ENCODE data around the gene TENT4A.

TENT4A gene

DNA sequence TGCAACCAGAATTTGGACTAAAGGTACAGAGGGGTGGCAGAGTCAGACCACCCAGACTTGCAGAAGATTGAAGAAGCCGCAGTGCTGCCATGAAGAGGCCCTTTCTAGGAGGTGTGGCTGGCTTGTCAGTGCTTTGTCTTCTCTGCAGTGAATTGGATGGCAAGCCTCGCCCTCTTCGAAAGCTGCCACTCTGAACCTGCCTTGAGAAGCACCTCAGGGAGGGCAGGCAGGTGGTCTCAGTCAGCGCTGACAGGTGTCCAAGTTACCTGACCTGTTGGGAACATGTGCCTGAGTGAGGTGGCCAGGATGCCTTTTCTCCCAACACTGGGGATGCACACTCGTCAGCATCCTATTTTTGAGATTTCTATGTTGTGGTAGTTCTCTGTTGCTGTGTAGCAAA, 6.2 kb downstream of the TENT4A start:
- H3K4me3 ChIP-seq (ENCODE audit: control insufficient read depth, low read depth, low read length), result no peak overlapping the region
- TF ChIP-seq, protein P1, sequence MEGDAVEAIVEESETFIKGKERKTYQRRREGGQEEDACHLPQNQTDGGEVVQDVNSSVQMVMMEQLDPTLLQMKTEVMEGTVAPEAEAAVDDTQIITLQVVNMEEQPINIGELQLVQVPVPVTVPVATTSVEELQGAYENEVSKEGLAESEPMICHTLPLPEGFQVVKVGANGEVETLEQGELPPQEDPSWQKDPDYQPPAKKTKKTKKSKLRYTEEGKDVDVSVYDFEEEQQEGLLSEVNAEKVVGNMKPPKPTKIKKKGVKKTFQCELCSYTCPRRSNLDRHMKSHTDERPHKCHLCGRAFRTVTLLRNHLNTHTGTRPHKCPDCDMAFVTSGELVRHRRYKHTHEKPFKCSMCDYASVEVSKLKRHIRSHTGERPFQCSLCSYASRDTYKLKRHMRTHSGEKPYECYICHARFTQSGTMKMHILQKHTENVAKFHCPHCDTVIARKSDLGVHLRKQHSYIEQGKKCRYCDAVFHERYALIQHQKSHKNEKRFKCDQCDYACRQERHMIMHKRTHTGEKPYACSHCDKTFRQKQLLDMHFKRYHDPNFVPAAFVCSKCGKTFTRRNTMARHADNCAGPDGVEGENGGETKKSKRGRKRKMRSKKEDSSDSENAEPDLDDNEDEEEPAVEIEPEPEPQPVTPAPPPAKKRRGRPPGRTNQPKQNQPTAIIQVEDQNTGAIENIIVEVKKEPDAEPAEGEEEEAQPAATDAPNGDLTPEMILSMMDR (IDR thresholded peaks at IDR 0.05; ENCODE audit: control insufficient read depth, insufficient read depth, low read depth, low read length, missing control alignments), result no peak
- DNase-seq (ENCODE audit: low read depth), result no peak

DNA sequence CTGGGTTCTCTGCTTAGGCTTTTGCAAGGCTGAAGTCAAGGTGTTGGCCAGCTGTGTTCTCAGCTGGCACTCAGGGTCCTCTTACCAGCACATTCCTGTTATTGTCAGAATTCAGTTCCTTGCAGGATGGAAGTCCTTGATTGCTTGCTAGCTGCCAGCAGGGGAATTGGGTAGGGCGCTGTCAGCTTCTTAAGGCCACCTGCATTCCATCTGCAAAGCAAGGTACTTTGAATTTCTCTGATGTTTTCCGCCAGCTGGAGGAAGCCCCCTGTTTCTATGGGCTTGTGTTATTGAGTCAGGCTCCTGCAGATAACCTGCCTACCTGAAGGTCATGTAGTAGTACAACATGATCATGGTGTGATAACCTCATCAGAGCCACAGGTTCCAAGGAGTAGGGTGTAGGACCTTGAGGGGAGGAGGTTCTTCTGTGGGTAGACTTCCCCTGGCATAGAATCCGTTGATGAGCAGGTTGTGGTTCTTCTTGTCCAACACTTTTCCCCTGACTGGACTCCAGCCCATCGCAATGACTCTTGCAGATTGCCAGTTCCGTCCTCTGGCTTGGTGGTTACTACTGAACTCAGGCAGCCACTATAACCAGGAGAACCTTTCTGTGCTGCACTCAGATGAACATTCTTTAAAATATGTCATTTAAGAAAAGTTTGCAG, 6.8 kb downstream of the TENT4A start:
- TF ChIP-seq, protein P1 (IDR thresholded peaks at IDR 0.05; ENCODE audit: control insufficient read depth, insufficient read depth, low read depth, low read length, missing control alignments), result no peak
- no peak overlapping the region for H3K4me3 ChIP-seq (ENCODE audit: control insufficient read depth, low read depth, low read length)
- DNase-seq (ENCODE audit: low read depth), result no peak

DNA sequence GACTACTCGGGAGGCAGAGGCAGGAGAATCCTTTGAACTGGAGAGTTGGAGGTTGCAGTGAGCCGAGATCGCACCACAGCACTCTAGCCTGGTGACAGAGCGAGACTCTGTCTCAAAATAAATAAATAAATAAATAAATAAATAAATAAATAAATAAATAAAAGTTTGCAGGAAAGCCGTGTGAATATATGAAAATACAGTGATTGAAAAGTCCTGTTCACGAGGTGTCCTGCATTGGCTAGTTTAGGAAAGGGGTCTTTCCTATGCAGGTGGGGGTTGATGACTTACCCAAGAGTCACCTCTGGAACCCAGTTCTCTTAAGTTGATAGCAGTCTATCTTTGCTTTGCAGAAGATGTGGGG, 7.3 kb downstream of the TENT4A start:
- TF ChIP-seq, protein P1 (IDR thresholded peaks at IDR 0.05; ENCODE audit: control insufficient read depth, insufficient read depth, low read depth, low read length, missing control alignments), result no peak
- no peak for DNase-seq (ENCODE audit: low read depth)
- H3K4me3 ChIP-seq (ENCODE audit: control insufficient read depth, low read depth, low read length), result no peak overlapping the region

DNA sequence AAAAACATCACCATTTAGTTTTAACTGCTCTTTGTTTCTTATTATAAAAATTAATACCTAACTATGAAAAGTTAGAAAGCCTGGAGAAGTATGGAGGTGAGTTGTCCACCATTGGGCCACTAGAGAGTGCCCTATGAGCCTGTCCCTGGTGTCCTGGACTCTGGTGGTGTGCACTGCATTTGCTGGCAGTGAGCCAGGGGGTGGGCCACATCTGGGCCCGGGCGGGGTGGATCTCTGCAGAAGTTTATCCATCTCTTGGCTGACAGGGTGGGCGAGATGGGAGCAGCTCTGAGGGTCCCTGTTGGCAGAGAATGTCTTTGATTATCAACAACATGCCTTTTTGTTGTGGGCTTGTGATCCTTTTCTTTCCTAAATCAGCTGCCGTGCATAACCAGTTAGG, 8.2 kb downstream of the TENT4A start:
- no peak for DNase-seq (ENCODE audit: low read depth)
- no peak overlapping the region for H3K4me3 ChIP-seq (ENCODE audit: control insufficient read depth, low read depth, low read length)
- TF ChIP-seq, protein P1 (IDR thresholded peaks at IDR 0.05; ENCODE audit: control insufficient read depth, insufficient read depth, low read depth, low read length, missing control alignments), result no peak

DNA sequence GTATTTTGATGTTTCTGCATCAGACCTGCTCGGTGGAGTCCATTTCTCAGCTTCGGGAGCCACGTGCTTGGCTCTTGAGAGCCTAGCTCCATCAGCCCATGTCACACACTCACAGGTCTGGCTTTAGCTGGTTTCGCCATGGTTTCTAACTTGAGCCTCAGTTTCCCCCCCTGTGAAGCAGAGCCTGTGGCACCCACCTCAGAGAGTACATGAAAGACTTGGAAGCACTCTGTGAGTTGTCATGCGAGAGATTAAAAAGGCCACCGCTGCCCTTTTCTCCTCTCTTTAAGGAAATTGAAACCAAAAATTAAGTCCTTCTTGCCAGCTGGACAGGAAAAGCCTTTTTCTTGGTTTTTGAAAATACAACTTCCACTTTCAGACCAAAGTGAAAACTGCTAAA, 8.8 kb downstream of the TENT4A start:
- H3K4me3 ChIP-seq (ENCODE audit: control insufficient read depth, low read depth, low read length), result peak overlapping the region; percentile 8
- TF ChIP-seq, protein P1 (IDR thresholded peaks at IDR 0.05; ENCODE audit: control insufficient read depth, insufficient read depth, low read depth, low read length, missing control alignments), result no peak

DNA sequence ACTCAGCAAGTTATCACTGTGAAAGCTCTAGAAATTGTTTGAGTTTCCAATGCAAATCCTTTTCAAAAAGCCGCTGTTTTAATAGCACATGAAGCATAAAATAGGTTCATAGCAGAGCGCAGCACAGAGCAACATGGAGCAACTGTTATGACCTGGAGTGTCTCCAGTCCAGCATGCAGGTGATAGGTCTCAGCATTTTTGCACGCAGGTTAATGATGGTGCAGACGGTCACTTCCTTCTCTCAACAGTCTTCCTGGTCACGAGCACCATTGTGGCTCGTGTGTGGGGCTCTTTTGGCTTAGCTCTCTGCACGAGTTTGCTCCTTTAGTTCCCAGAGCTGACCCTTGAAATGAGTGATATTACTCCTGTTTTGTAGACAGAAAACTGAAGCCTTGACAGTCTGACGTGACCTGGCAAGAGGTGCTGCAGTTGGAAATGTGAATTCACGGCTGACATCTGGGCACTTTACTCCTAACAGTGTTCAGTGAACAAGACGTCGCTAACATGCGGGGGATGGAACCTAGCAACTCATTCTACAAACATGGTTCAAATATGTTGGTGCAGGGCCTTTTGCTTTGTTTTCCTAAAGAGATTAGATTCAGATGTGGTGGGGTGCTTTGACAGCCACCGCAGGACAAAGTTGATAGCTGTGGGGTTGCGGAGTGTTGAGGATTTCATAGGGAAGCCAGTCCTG, 10.0 kb downstream of the TENT4A start:
- TF ChIP-seq, protein P1 (IDR thresholded peaks at IDR 0.05; ENCODE audit: control insufficient read depth, insufficient read depth, low read depth, low read length, missing control alignments), result no peak
- no peak for DNase-seq (ENCODE audit: low read depth)
- no peak overlapping the region for H3K4me3 ChIP-seq (ENCODE audit: control insufficient read depth, low read depth, low read length)

More for the DNA sequence above, 8.8 kb downstream of the TENT4A start:
- no peak for DNase-seq (ENCODE audit: low read depth)
